Activated CD4-positive, CD25-positive, alpha-beta regulatory T cell treated with anti-CD3 and anti-CD28 coated beads, Interleukin-2, amount 50 U/mL, for 24 hours (primary cell): ENCODE data around the gene SCN4A.
"Not testable (repeated sequence)": the region's sequence is repeated elsewhere in the genome, so short reads cannot be mapped to it uniquely, and the experiment has no call there.

Source experiments
- ATAC-seq, 2 donors: fragments of 150-1000 bp; cut with Tn5 transposase; one replicate each; pipeline ENCODE4 v1.10.0; 2021; ENCODE audit warnings: mild to moderate bottlenecking in 1 of 2, moderate library complexity in 1 of 2

Gene SCN4A

DNA sequence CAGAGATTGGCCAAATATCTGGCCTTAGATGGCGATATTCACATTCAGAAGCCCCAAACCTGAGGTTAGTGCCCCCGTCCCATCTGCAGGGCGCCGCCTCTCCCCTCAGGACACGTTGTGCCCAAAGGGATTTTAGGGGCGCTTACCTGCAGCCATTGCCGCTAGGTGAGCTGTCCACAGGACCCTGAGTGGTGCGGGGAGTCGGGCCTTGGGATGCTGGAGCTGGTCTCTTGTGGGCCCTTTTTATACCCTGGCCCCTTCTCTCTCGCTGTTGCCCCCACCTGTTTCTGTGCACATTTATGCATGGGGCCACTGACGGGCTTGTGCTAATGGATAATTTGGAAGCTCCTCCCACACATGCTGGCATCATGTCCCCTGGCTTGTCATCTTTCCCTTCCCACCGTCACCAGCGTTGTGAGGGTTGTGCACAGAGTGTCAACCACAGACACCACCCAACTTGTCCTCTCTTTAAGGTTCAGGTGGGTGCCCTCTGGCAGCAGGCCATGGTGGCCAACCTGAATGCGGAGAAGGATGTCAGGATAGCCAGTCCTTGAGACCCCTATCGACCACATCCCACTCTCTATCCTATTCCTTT, 61.6 kb downstream of the SCN4A start, which contains the start of gene CSHL1:
Gene CSHL1, minus strand, starts transcription at position 218 of the 595 bp plus-strand sequence. Its CDS starts 62 bp downstream, at position 156.
- ATAC-seq, result no peak

DNA sequence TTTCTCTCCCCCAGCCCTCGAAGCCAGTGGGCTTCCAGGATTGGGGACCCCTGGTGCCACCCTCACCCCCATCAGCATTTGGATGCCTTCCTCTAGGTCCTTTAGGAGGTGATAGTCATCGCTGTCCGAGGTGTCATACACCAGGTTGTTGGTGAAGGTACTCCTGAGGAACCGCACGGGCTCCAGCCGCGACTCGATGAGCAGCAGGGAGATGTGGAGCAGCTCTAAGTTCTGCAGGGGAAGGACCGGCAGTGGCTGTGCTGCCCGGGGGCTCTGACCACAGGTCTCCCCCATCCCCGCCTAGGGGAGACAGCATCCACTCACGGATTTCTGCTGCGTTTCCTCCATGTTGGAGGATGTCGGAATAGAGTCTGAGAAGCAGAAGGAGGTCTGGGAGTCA, 62.6 kb downstream of the SCN4A start:
- ATAC-seq, result no peak

DNA sequence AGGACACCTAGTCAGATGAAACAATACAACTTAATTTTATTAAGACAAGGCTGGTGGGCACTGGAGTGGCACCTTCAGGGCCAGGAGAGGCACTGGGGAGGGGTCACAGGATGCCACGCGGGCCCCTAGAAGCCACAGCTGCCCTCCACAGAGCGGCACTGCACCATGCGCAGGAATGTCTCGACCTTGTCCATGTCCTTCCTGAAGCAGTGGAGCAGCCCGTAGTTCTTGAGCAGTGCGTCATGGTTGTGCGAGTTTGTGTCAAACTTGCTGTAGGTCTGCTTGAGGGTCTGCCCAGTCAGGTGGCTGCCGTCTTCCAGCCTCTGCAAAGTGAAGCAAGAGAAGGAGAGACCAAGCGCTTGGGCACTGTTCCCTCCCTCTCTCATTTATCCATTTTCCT, 63.1 kb downstream of the SCN4A start:
- not testable (repeated sequence) for ATAC-seq

DNA sequence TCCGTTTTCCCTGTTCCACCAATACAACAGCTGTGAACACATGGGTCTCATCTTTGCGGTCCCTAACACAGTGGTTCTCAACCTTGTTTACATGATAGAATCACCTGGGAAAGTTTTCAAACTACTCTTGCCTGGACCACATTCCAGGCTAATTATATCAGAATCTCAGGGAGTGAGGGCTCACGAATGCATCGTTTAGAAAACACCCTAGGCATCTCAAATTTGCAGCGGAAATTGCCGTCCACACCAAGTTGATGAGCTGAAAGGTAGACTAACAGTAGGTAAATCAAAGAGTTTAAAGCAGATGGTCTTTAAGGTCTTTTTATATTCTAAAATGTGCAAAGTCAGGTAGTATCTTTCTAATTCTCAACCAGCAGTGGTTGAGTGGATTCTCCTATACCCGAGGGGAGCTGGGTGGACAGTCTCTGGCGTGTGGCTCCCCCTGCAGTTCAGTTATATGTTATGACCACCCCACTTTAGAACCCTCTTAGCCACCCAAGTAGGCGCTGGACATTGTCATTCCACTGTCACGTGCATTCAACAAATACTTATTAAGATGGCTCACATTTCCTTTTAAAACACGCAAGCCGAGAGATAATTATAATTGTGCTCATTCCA, 65.4 kb downstream of the SCN4A start:
- not testable (repeated sequence) for ATAC-seq

DNA sequence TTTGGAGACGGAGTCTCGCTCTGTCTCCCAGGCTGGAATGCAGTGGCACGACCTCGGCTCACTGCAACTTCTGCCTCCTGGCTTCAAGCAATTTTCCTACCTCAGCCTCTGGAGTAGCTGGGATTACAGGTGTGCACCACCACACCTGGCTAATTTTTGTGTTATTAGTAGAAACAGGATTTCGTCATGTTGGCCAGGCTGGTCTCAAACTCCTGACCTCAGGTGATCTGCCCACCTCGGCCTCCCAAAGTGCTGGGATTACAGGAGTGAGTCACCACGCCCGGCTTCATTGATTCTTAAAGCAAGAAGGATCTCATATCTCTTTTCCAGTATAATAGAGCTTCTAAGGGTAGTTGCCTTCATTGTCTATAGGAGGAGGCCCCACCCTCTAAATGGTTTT, 67.9 kb downstream of the SCN4A start:
- ATAC-seq, result not testable (repeated sequence)

DNA sequence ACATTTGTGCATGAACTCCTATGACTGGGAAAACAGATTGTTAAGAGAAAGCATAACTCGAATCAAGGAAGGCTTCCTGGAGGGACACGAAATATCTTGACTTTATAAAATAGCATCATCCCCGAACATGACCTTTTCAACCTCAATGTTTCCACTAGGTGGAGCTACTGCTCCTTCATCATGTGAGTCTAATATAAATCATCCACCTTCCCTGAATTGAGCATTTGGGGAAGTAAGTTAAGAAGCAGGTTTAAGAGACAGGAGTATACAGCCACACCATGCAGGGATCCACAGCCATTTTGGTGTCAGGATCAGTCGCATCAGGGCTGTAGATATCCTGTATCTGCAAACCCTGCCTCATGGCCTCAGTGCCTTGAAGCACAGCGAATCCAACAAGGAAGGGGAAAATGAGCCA, 68.9 kb downstream of the SCN4A start:
- ATAC-seq, result peak; percentile 44 to 47

DNA sequence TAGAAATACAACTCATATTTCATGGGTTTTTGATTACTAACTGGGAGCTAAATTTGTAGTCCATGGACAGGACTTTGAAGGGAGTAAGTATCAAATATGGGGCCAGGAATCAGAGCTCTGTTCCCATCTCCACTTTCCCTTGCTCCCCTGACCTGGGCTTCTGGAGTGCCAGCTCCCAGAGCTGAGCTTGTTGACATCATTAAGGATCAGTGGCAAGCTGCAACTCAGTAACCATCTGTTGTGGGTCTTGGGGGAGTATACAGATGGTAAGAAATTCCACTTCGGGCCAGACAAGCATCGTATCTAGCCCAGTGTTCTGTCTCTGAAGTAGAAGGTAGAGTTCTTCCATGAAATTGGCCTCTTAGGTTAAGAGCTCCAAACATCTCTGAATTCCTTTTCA, 70.7 kb downstream of the SCN4A start:
- not testable (repeated sequence) for ATAC-seq

DNA sequence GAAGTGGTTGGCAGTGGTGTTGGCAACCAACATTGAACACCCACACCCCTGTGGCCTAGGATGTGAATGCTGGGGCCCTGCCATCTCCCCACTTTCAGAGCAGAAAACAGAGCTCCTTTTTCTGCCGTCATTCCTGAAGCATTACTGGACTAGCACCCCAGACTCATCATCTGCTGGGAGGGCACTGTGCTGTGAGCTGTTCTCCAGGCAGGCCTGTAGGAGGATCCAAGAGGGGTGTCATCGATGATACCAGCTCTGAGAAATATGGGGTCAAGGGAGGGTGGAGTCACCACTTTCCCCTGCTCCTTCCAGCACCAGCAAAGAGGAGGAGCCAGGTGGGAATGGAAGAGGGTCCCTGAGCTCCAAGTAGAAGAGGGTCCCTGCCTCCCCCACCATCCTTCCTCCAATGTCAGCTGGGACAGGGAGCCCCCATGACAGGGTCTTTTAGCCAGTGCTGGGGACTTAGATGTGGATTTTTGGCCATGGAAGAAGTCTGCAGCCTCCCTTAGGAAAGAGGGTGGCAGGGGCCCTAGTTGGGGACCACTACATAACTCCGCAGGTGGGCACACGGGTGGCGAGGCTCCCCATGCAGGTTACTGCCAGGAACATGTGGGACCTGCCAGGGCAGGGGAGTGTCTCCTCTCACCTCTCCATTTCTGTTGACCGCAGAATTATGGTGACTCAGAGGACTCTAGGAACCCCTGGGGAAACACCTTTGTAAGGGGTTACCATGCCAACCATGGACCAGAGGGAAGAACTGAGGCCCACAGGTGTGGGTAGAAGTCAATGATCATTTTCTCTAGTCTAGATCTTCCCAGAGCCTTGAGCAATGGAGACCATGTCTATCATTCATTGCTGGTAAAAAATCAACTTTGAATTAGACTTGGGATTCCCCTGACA, 73.6 kb downstream of the SCN4A start:
- peak; percentile 84 to 93 for ATAC-seq

DNA sequence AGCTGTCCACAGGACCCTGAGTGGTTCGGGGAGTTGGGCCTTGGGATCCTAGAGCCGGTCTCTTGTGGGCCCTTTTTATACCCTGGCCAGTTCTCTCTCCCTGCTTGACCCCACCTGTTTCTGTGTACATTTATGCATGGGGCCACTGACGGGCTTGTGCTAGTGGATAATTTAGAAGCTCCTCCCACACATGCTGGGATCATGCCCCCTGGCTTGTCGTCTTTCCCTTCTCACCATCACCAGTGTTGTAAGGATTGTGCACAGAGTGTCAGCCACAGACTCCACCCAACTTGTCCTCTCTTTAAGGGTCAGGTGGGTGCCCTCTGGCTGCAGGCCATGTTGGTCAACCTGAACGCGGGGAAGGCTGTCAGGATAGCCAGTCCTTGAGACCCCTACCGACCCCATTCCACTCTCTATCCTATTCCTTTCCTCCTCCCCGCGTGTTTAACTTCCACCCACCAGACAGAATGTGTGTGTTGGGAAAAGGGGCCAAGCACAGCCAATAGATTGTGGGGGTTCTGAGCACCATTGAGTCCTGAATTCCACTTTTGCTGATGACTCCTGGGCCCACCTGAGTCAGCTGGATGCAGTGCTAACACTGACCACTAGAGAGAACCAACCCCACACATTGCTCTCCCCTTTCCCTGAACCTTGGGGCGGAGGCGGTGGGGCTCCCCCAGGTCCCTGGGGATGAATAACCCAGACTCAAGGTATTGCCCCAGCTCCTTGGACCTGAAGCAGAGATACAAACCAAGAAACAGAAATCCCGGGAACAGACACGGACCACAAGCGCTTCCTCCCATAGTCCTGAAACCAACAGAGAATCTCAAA, 76.0 kb downstream of the SCN4A start, which contains the start of gene CSH1:
Gene CSH1, minus strand, starts transcription at position 51 of the 831 bp plus-strand sequence. CDS start 63 bp downstream, outside the sequence.
- ATAC-seq, result not testable (repeated sequence)

DNA sequence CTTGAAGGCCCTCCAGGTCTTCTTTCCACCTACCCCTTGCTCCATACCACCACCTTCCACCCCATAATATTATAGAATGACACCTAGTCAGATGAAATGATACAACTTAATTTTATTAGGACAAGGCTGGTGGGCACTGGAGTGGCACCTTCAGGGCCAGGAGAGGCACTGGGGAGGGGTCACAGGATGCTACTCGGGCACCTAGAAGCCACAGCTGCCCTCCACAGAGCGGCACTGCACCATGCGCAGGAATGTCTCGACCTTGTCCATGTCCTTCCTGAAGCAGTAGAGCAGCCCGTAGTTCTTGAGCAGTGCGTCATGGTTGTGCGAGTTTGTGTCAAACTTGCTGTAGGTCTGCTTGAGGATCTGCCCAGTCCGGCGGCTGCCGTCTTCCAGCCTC, 77.9 kb downstream of the SCN4A start:
- not testable (repeated sequence) for ATAC-seq

DNA sequence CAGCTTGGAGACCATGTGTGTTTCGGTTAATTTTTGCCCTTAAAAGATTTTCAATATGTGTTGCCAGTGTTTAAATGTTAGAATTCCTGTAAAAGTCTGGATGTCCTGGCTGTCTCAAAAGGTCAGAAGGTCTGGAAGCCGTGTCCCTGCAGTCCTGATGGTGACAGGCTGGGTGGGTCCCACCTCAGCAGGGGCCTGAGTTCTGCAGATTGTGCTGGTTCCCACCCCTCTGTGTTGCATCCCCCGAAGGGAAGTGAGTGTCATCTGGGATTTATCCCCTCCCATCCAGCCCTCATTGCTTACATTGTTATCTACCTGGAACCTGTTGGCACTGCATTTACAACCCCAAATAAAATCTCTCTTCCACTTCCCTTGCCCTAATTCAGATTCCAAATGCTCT, 78.7 kb downstream of the SCN4A start:
- not testable (repeated sequence) for ATAC-seq

DNA sequence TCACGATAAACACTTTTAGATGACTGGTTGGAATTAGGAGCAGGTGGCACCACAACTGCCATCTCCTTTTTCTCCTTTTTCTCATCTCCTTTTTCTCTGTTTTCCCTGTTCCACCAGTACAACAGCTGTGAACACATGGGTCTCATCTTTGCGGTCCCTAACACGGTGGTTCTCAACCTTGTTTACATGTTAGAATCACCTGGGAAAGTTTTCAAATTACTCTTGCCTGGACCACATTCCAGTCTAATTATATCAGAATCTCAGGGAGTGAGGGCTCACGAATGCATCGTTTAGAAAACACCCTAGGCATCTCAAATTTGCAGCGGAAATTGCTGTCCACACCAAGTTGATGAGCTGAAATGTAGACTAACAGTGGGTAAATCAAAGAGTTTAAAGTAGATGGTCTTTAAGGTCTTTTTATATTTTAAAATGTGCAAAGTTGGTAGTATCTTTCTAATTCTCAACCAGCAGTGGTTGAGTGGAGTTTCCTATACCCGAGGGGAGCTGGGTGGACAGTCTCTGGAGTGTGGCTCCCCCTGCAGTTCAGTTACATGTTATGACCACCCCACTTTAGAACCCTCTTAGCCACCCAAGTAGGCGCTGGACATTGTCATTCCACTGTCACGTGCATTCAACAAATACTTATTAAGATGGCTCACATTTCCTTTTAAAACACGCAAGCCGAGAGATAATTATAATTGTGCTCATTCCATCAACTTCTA, 80.2 kb downstream of the SCN4A start:
- not testable (repeated sequence) for ATAC-seq

DNA sequence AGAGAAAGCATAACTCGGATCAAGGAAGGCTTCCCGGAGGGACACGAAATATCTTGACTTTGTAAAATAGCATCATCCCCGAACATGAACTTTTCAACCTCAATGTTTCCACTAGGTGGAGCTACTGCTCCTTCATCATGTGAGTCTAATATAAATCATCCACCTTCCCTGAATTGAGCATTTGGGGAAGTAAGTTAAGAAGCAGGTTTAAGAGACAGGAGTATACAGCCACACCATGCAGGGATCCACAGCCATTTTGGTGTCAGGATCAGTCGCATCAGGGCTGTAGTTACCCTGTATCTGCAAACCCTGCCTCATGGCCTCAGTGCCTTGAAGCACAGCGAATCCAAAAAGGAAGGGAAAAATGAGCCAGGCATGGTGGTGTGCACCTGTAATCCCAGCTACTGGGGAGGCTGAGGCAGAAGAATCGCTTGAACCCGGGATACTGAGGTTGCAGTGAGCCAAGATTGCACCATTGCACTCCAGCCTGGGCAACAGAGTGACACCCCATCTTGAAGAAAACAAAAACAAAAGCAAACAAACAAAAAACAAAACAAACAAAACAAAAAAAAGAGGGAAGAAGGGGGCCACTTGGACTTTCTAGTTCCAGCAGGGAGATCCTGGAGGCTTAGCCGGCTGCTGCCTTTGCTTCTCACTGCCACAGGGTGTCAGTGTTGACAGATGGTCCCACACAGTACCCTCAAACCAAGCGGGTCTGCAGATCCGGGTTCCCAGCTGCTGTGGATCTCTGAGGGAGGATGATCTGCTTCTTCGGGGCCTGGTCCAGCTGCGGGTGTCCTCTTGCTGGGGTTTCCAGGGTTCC, 83.5 kb downstream of the SCN4A start:
- ATAC-seq, result peak in 1 of 2 donors; percentile 65
